ENCODE measurements around the gene UNC5B. TPM values are rescaled to one million over a fixed set of nuclear protein-coding genes. Genes with fewer than 3 reads are reported as not detected.
A peak's percentile ranks its signal among the peaks of the same experiment; 100 is the strongest.

The UNC5B gene
- total and polyA plus RNA-seq, 2 experiments from 2014 or later: 2.7 to 6.5 TPM

DNA sequence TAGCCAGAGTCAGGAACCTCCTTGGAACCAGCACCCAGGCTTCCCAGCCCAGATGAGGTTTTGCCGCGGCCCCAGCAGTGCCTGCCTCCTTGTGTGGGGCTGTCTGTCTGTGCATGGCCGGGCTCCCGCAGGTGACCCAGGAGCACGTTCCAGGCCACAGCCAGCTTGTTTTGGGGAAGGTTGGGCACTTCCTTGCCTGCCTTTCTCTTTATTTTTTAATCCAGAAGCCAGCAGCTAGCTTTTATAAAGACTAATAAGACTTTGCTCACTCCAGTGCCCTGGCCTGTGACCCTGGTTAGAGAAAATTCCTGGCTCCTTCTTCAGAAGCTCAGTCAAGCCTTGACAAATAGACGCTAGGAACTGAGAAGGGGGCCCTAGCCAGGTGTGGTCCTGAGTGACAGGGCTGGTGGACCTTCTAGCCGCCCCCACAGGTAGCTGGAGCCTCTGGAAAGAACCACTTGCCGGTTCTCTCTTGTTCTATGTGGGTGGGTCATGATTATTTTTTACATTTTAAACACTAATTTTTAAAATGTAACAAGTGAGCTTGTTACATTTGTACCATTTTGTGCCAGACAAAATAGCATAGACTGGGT lies 107.5 kb downstream of the UNC5B start:
- Histone ChIP-seq H3K36me3 (ENCODE audit: low read depth) (no peaks in the 10 kb centered on the region), H3K4me2 (ENCODE audit: unreplicated experiment) (peak overlapping the region; percentile 93), H3K9me2 (ENCODE audit: insufficient read depth) (no peaks in the 10 kb centered on the region), H3K4me1 (ENCODE audit: insufficient read depth) (no peaks in the 10 kb centered on the region; the same call in 1 of the 2 replicates), H3K27ac (no peak overlapping the region), H2AFZ (peak overlapping the region; percentile 97), H3K9me3 (ENCODE audit: low read depth) (no peaks in the 10 kb centered on the region), H3K4me3 (peak overlapping the region; percentile 95), H4K20me1 (ENCODE audit: insufficient read depth) (no peaks in the 10 kb centered on the region), H3K9ac (peak overlapping the region; percentile 85), H3K27me3 (replicated peaks; ENCODE audit: insufficient read depth) (no peaks in the 10 kb centered on the region), H3F3A (ENCODE audit: insufficient read depth) (no peaks in the 10 kb centered on the region), H3K79me2 (ENCODE audit: insufficient read depth) (no peaks in the 10 kb centered on the region)
- in situ Hi-C loops (cut with MboI): loop anchor here (10.0 kb wide), 1 partner anchor 495 kb away; no protein-coding TSS in a partner anchor
- TF ChIP-seq EZH2phosphoT487 (IDR thresholded peaks at IDR 0.05; ENCODE audit: insufficient read depth, low read depth): no peak
- TF ChIP-seq EZH2 (IDR thresholded peaks at IDR 0.05; ENCODE audit: insufficient read depth, poor library complexity, severe bottlenecking): no peak
- DNase-seq: no peak
- 39 to 41% methylated on average over 8 of the region's 8 CpGs for WGBS, 2 experiments (ENCODE audit: low coverage in 1 of 2, low lambda C conversion rate in 2 of 2, missing lambda C conversion rate in 2 of 2)

DNA sequence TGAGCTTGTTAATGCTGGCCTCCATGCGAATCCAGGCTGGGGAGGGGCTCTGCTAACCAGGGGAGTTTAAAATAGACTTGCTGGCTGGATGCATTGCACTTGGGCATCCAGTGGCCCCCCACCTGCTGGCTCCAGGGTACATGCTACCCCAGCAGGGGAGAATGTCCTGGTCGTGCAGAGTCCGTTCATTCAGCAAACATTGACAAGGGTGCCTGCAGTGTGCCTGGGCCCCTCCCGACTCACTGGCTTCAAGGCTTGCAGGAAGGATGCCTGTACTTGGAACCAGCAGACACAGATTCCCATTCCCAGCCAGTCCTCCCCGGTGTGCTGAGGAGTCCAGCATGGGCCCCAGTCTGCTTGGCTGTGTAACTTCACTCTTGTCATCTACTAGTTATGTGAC lies 108.2 kb downstream of the UNC5B start:
- H3K9me2 ChIP-seq (ENCODE audit: insufficient read depth): no peaks in the 10 kb centered on the region
- H3K4me3 ChIP-seq: no peak overlapping the region
- in situ Hi-C loops (cut with MboI): loop anchor here (10.0 kb wide), 1 partner anchor 494 kb away; no protein-coding TSS in a partner anchor
- no peak overlapping the region for H3K9ac ChIP-seq
- H3K9me3 ChIP-seq (ENCODE audit: low read depth): no peaks in the 10 kb centered on the region
- H4K20me1 ChIP-seq (ENCODE audit: insufficient read depth): no peaks in the 10 kb centered on the region
- H2AFZ ChIP-seq: no peak overlapping the region
- DNase-seq: no peak
- H3K4me1 ChIP-seq (ENCODE audit: insufficient read depth): no peaks in the 10 kb centered on the region; the same call in 1 of the 2 replicates
- no peaks in the 10 kb centered on the region for H3K36me3 ChIP-seq (ENCODE audit: low read depth)
- no peak overlapping the region for H3K27ac ChIP-seq
- H3K27me3 ChIP-seq (replicated peaks; ENCODE audit: insufficient read depth): no peaks in the 10 kb centered on the region
- no peaks in the 10 kb centered on the region for H3F3A ChIP-seq (ENCODE audit: insufficient read depth)
- H3K79me2 ChIP-seq (ENCODE audit: insufficient read depth): no peaks in the 10 kb centered on the region
- TF ChIP-seq EZH2 (IDR thresholded peaks at IDR 0.05; ENCODE audit: insufficient read depth, poor library complexity, severe bottlenecking) (no peak), EZH2phosphoT487 (IDR thresholded peaks at IDR 0.05; ENCODE audit: insufficient read depth, low read depth) (no peak)
- no peak overlapping the region for H3K4me2 ChIP-seq (ENCODE audit: unreplicated experiment)
- 66 to 73% methylated on average over 5 of the region's 5 CpGs for WGBS, 2 experiments (ENCODE audit: low coverage in 1 of 2, low lambda C conversion rate in 2 of 2, missing lambda C conversion rate in 2 of 2)

DNA sequence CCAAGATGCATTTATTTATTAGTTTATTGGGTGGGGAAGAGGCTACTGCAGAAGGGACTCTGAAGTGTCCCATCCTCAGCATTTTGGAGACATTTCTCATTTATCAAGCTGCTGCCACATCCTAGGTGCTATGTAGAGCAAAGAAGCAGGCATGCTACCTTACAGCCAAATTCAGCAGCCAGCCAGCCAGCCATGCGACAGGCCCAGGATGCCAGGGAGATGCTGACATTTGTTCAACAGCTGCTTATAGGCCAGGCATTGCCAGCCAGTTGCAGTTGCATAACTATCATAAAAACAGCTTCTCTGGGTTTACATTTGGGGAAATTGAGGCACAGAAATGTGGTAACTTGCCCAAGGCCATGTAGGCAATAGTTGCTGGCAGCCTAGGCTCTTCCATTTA lies 109.0 kb downstream of the UNC5B start:
- H3K9me3 ChIP-seq (ENCODE audit: low read depth): no peaks in the 10 kb centered on the region
- H3K36me3 ChIP-seq (ENCODE audit: low read depth): no peaks in the 10 kb centered on the region
- DNase-seq: no peak
- TF ChIP-seq EZH2phosphoT487 (IDR thresholded peaks at IDR 0.05; ENCODE audit: insufficient read depth, low read depth) (no peak), EZH2 (IDR thresholded peaks at IDR 0.05; ENCODE audit: insufficient read depth, poor library complexity, severe bottlenecking) (no peak)
- H3K27me3 ChIP-seq (replicated peaks; ENCODE audit: insufficient read depth): no peaks in the 10 kb centered on the region
- in situ Hi-C loops (cut with MboI): loop anchor here (10.0 kb wide), 1 partner anchor 493 kb away; no protein-coding TSS in a partner anchor
- H3K9me2 ChIP-seq (ENCODE audit: insufficient read depth): no peaks in the 10 kb centered on the region
- WGBS, 2 experiments (ENCODE audit: low coverage in 1 of 2, low lambda C conversion rate in 2 of 2, missing lambda C conversion rate in 2 of 2): 97 to 100% methylated on average over 1 of the region's 1 CpG
- H3K27ac ChIP-seq: no peak overlapping the region
- H3K79me2 ChIP-seq (ENCODE audit: insufficient read depth): no peaks in the 10 kb centered on the region
- H4K20me1 ChIP-seq (ENCODE audit: insufficient read depth): no peaks in the 10 kb centered on the region
- H3K4me1 ChIP-seq (ENCODE audit: insufficient read depth): no peaks in the 10 kb centered on the region; the same call in 1 of the 2 replicates
- H3K4me2 ChIP-seq (ENCODE audit: unreplicated experiment): no peak overlapping the region
- no peaks in the 10 kb centered on the region for H3F3A ChIP-seq (ENCODE audit: insufficient read depth)
- H2AFZ ChIP-seq: no peak overlapping the region
- no peak overlapping the region for H3K4me3 ChIP-seq
- no peak overlapping the region for H3K9ac ChIP-seq

GRCh38 chr10:71323407-71323806 lies 111.0 kb downstream of the UNC5B start:
- Histone ChIP-seq H3K9me2 (ENCODE audit: insufficient read depth) (no peaks in the 10 kb centered on the region), H3F3A (ENCODE audit: insufficient read depth) (no peaks in the 10 kb centered on the region), H3K4me3 (no peak overlapping the region), H3K9ac (no peak overlapping the region), H2AFZ (no peak overlapping the region), H3K4me2 (ENCODE audit: unreplicated experiment) (no peak overlapping the region), H3K79me2 (ENCODE audit: insufficient read depth) (no peaks in the 10 kb centered on the region), H3K4me1 (ENCODE audit: insufficient read depth) (no peaks in the 10 kb centered on the region; the same call in 1 of the 2 replicates), H3K9me3 (ENCODE audit: low read depth) (no peaks in the 10 kb centered on the region), H3K27me3 (replicated peaks; ENCODE audit: insufficient read depth) (no peaks in the 10 kb centered on the region), H3K36me3 (ENCODE audit: low read depth) (no peaks in the 10 kb centered on the region), H4K20me1 (ENCODE audit: insufficient read depth) (no peaks in the 10 kb centered on the region), H3K27ac (no peak overlapping the region)
- 92 to 93% methylated on average over 4 of the region's 4 CpGs for WGBS, 2 experiments (ENCODE audit: low coverage in 1 of 2, low lambda C conversion rate in 2 of 2, missing lambda C conversion rate in 2 of 2)
- TF ChIP-seq EZH2phosphoT487 (IDR thresholded peaks at IDR 0.05; ENCODE audit: insufficient read depth, low read depth): no peak
- no peak for TF ChIP-seq EZH2 (IDR thresholded peaks at IDR 0.05; ENCODE audit: insufficient read depth, poor library complexity, severe bottlenecking)
- in situ Hi-C loops (cut with MboI): loop anchor here (10.0 kb wide), 1 partner anchor 491 kb away; no protein-coding TSS in a partner anchor
- peak; percentile 55 for DNase-seq
